OCI-LY3 (cell line): Measurements from ENCODE around the gene SRPK2.

Experiments used
- H2AFZ ChIP-seq: fragments of 200-600, 300-600 bp; shearing (Covaris generic); 2 replicates; pipeline ENCODE4 v1.6.0; 2014; ENCODE audit warnings: antibody characterized with exemption, low read depth, low read length
- H3K27ac ChIP-seq: fragments of 200-600, 300-600 bp; sonication (generic); 2 replicates; pipeline ENCODE4 v1.5.1; 2014; ENCODE audit warnings: mild to moderate bottlenecking, low read length, moderate library complexity, mixed read lengths
- H3K27me3 ChIP-seq: fragments of 200-600, 300-600 bp; sonication (generic); 2 replicates; pipeline ENCODE4 v1.6.1; 2014; ENCODE audit warnings: low read depth, low read length, mixed read lengths
- H3K36me3 ChIP-seq: fragments of 200-600, 300-600 bp; sonication (generic); replicated peaks from 2 replicates; pipeline ENCODE3; 2014; ENCODE audit warnings: low read depth, low read length, mixed read lengths
- H3K4me1 ChIP-seq: fragments of 300-600, 200-600 bp; sonication (generic); 2 replicates; pipeline ENCODE4 v1.6.1; 2014; ENCODE audit warnings: low read length, mixed read lengths
- H3K4me2 ChIP-seq: fragments of 200-600, 300-600 bp; sonication (generic); 2 replicates; pipeline ENCODE4 v1.6.1; 2014; ENCODE audit warnings: low read length, mixed read lengths
- H3K4me3 ChIP-seq: fragments of 300-600, 200-600 bp; sonication (generic); 2 replicates; pipeline ENCODE4 v1.5.1; 2014; ENCODE audit warnings: antibody characterized with exemption, mild to moderate bottlenecking, low read length, moderate library complexity
- H3K79me2 ChIP-seq: fragments of 300-600, 200-600 bp; shearing (Covaris generic); 2 replicates; pipeline ENCODE4 v1.6.1; 2014; ENCODE audit warnings: mild to moderate bottlenecking, low read length, mixed read lengths
- H3K9ac ChIP-seq: fragments of 300-600, 200-600 bp; shearing (Covaris generic); 2 replicates; pipeline ENCODE4 v1.6.0; 2014; ENCODE audit warnings: mild to moderate bottlenecking, low read length, moderate library complexity
- H3K9me3 ChIP-seq: fragments of 200-600, 300-600 bp; shearing (Covaris generic); 2 replicates; pipeline ENCODE4 v1.6.1; 2014; ENCODE audit warnings: low read length, mixed read lengths; ENCODE audit not compliant: insufficient read depth
- H4K20me1 ChIP-seq: fragments of 200-600, 300-600 bp; sonication (generic); 2 replicates; pipeline ENCODE4 v1.6.1; 2016; ENCODE audit warnings: low read length, mixed read lengths; ENCODE audit not compliant: insufficient read depth
- EZH2phosphoT487 ChIP-seq: fragments of 200-600 bp; shearing (Covaris generic); IDR thresholded peaks from 2 replicates; pipeline ENCODE4 v1.6.1; 2018; ENCODE audit warnings: antibody characterized with exemption, mixed run types, low read depth
- TF ChIP-seq, protein P1 (sequence below): fragments of 200-600, 300-600 bp; sonication (generic); IDR thresholded peaks from 2 replicates; pipeline ENCODE4 v1.5.1; 2014; ENCODE audit warnings: antibody characterized with exemption, low read length, low read depth

SRPK2 gene

DNA sequence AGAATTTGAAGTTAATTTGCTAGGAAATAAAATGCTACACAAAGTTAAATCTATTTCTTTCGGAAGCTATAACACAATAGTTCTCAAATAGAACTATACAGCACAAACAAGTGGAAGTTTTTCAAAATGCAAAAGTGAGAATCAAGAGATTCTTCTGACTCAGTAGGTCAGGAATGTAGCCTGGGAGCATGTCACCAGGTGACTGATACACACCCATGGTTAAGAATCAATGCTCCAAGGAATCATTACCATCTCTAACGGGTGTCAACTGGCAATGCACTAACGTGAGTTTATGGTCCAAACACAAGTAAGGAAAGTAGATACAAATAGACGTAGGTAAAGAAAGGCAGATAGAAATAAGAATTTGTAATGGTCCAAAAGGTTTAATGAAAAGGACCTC lies 170.5 kb downstream of the SRPK2 start:
- peaks cover 23% of the 10 kb centered on the region for H4K20me1 ChIP-seq
- H3K4me3 ChIP-seq = no peak overlapping the region
- no peaks in the 10 kb centered on the region for H3K9me3 ChIP-seq
- H3K27me3 ChIP-seq = no peaks in the 10 kb centered on the region
- no peaks in the 10 kb centered on the region for H3K36me3 ChIP-seq
- TF ChIP-seq, protein P1, sequence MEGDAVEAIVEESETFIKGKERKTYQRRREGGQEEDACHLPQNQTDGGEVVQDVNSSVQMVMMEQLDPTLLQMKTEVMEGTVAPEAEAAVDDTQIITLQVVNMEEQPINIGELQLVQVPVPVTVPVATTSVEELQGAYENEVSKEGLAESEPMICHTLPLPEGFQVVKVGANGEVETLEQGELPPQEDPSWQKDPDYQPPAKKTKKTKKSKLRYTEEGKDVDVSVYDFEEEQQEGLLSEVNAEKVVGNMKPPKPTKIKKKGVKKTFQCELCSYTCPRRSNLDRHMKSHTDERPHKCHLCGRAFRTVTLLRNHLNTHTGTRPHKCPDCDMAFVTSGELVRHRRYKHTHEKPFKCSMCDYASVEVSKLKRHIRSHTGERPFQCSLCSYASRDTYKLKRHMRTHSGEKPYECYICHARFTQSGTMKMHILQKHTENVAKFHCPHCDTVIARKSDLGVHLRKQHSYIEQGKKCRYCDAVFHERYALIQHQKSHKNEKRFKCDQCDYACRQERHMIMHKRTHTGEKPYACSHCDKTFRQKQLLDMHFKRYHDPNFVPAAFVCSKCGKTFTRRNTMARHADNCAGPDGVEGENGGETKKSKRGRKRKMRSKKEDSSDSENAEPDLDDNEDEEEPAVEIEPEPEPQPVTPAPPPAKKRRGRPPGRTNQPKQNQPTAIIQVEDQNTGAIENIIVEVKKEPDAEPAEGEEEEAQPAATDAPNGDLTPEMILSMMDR = no peak
- no peak for TF ChIP-seq EZH2phosphoT487
- peaks cover 35% of the 10 kb centered on the region for H3K79me2 ChIP-seq
- no peak overlapping the region for H2AFZ ChIP-seq
- no peaks in the 10 kb centered on the region for H3K4me1 ChIP-seq
- H3K4me2 ChIP-seq = no peak overlapping the region
- no peak overlapping the region for H3K9ac ChIP-seq
- H3K27ac ChIP-seq = no peak overlapping the region

DNA sequence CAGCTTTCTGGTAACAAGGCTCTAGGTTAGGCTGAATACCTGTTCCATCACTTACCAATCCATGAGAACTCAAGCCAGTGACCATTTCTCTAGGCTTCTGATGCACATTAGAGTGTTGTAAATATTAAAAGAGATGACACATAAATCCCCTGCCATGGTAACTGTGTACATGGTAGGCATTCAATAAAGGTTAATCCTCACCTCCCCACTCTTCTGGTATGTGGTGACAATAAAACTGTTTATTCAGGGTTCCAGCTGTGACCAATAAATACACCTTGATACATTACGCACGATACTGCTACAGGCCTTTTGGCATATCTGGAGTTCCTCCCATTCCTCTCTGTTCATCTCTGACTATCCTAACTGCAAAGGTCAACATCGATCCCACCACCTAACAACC lies 171.9 kb downstream of the SRPK2 start:
- Histone ChIP-seq H2AFZ (no peak overlapping the region), H3K4me3 (no peak overlapping the region), H4K20me1 (peaks cover 34% of the 10 kb centered on the region), H3K9me3 (no peaks in the 10 kb centered on the region), H3K79me2 (peaks cover 31% of the 10 kb centered on the region), H3K27ac (no peak overlapping the region), H3K4me1 (no peaks in the 10 kb centered on the region), H3K9ac (no peak overlapping the region), H3K27me3 (no peaks in the 10 kb centered on the region), H3K4me2 (no peak overlapping the region), H3K36me3 (no peaks in the 10 kb centered on the region)
- TF ChIP-seq, protein P1 = no peak
- TF ChIP-seq EZH2phosphoT487 = no peak

DNA sequence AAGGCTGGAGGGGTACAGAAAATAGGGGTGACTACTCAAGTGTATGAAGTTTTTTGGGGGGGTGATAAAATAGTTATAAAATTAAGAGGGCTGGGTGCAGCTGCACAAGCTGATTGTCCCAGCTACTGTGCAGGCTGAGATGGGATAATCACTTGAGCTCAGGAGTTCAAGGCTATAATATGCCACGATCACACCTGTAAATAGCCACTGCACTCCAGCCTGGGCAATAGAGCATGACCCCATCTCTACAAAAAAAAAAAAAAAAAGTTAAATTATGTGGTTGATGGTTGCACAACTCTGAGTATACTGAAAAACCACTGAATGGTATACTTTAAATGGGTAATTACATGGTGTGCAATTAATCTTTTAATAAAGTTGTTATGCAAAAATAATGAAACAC lies 172.9 kb downstream of the SRPK2 start:
- peaks cover 4% of the 10 kb centered on the region for H3K4me1 ChIP-seq
- TF ChIP-seq, protein P1 = no peak
- TF ChIP-seq EZH2phosphoT487 = no peak

DNA sequence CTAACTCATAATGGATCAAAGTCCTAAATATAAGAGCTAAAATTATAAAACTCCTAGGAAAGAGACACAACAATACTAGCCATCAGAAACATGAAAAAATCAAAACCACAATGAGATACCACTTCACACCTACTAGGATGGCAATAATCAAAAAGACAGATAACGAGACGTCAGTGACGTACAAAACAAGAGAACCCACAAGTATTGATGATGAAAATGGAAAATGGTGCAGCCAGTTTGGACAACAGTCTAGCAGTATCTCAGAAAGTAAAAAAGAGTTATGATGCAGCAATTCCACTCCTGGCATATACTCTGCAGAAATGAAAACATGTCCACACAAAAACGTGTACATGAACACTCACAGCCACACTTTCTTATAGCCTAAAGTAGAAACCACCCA lies 173.5 kb downstream of the SRPK2 start:
- Histone ChIP-seq H3K79me2 (peaks cover 35% of the 10 kb centered on the region), H4K20me1 (peaks cover 40% of the 10 kb centered on the region)

More for the DNA sequence above, 172.9 kb downstream of the SRPK2 start:
- H4K20me1 ChIP-seq = peaks cover 35% of the 10 kb centered on the region
- H3K79me2 ChIP-seq = peaks cover 28% of the 10 kb centered on the region
- H3K36me3 ChIP-seq = no peaks in the 10 kb centered on the region
- H3K27ac ChIP-seq = no peak overlapping the region
- no peaks in the 10 kb centered on the region for H3K9me3 ChIP-seq
- no peak overlapping the region for H2AFZ ChIP-seq
- H3K4me3 ChIP-seq = no peak overlapping the region
- H3K4me2 ChIP-seq = no peak overlapping the region
- H3K9ac ChIP-seq = no peak overlapping the region
- H3K27me3 ChIP-seq = no peaks in the 10 kb centered on the region

More for the DNA sequence above, 173.5 kb downstream of the SRPK2 start:
- Histone ChIP-seq H3K4me2 (no peak overlapping the region), H3K9me3 (no peaks in the 10 kb centered on the region), H3K36me3 (no peaks in the 10 kb centered on the region), H3K4me1 (peaks cover 8% of the 10 kb centered on the region), H3K4me3 (no peak overlapping the region), H3K9ac (no peak overlapping the region), H3K27ac (no peak overlapping the region), H2AFZ (no peak overlapping the region), H3K27me3 (no peaks in the 10 kb centered on the region)
- TF ChIP-seq EZH2phosphoT487 = no peak
- TF ChIP-seq, protein P1 = no peak
